BJ (cell line): Measurements from ENCODE around the gene RADIL. TPM values are rescaled to one million over a fixed set of nuclear protein-coding genes. Genes with fewer than 3 reads are reported as not detected.

ENCODE experiments used
- CTCF ChIA-PET: fragments of 350-600 bp; formaldehyde crosslinking; extraction: SDS; loops from one replicate; lab custom pipeline; 2021; ENCODE audit warnings: antibody characterized with exemption, inconsistent platforms; lab: Yijun Ruan, JAX
- POLR2A ChIA-PET: fragments of 300-600 bp; sonication (Branson Sonifier 250); formaldehyde crosslinking; extraction: SDS; loops from one replicate; lab custom pipeline; 2021; ENCODE audit warnings: antibody characterized with exemption; lab: Charles Lee
- DNase-seq: peaks from one replicate; pipeline ENCODE4 v3.0.0-alpha.2; 2011; ENCODE audit warnings: low read depth
- H3K27me3 ChIP-seq: 2 replicates; pipeline ENCODE4 v1.6.0; 2011; ENCODE audit warnings: low read length; ENCODE audit not compliant: control insufficient read depth, insufficient read depth
- H3K36me3 ChIP-seq: 2 replicates; pipeline ENCODE4 v1.5.1; 2011; ENCODE audit warnings: low read length; ENCODE audit not compliant: control insufficient read depth, insufficient read depth
- H3K4me3 ChIP-seq: 2 replicates; pipeline ENCODE4 v1.5.1; 2011; ENCODE audit warnings: low read depth, mild to moderate bottlenecking, control low read depth, low read length
- CTCF ChIP-seq: IDR thresholded peaks from 2 replicates; pipeline ENCODE4 v1.5.1; 2011; ENCODE audit warnings: low read depth, mild to moderate bottlenecking, control low read depth, inconsistent platforms, low read length, moderate library complexity; ENCODE audit not compliant: insufficient read depth
- polyA plus RNA-seq: library from polyadenylated mRNA; depleted of rRNA; stranded (reverse); fragments of >200 nt; gene quantifications from 2 replicates; pipeline ENCODE4 v1.2.3, GENCODE V29; 2011

RADIL gene
- polyA plus RNA-seq, 1 experiment = 1.2 TPM

- no peak overlapping the region for H3K4me3 ChIP-seq
- no peaks in the 10 kb centered on the region; the same call in 1 of the 2 replicates for H3K27me3 ChIP-seq
- ChIA-PET POLR2A (no interaction called here), CTCF (interaction anchor here (0.7 kb wide), 1 partner anchor 48 kb away, joined by 3 read pairs; no protein-coding TSS in a partner anchor)
- TF ChIP-seq CTCF = no peak
- H3K36me3 ChIP-seq = no peaks in the 10 kb centered on the region
- no peak for DNase-seq
These were observed 75.0 kb downstream of the RADIL start for GRCh38 chr7:4808565-4808964.

DNA sequence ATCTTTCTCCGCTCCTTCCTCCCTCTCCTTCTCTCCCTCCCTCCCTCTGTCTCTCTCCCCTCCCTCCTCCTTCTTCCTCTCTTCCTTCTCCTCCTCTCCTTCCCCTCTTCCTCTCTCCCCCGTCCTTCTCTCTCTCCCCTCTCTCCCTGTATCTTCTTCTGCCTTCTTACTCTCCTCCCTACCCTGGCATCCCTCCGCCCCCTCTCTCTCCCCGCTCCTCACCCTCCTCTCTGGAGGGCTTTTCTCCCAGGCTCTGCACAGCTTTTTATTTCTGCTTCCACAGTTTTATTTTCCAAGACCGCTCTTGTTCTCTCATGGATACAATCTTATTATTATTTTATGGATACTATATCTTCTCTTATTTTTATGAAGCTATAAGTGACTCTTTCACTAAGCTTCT, 75.5 kb downstream of the RADIL start:
- Histone ChIP-seq H3K4me3 (no peak overlapping the region), H3K27me3 (no peaks in the 10 kb centered on the region; the same call in 1 of the 2 replicates), H3K36me3 (no peaks in the 10 kb centered on the region)
- ChIA-PET CTCF (interaction anchor here (0.7 kb wide), 1 partner anchor 48 kb away, joined by 3 read pairs; no protein-coding TSS in a partner anchor), POLR2A (no interaction called here)
- no peak for TF ChIP-seq CTCF
- DNase-seq = no peak

GRCh38 chr7:4807598-4808016, 75.9 kb downstream of the RADIL start:
- no peak for DNase-seq
- POLR2A ChIA-PET = no interaction called here
- H3K4me3 ChIP-seq = no peak overlapping the region
- no peak for TF ChIP-seq CTCF
- H3K27me3 ChIP-seq = no peaks in the 10 kb centered on the region; the same call in 1 of the 2 replicates
- CTCF ChIA-PET = no interaction called here
- no peaks in the 10 kb centered on the region for H3K36me3 ChIP-seq

- Histone ChIP-seq H3K4me3 (no peak overlapping the region), H3K27me3 (no peaks in the 10 kb centered on the region; the same call in 1 of the 2 replicates), H3K36me3 (no peaks in the 10 kb centered on the region)
- no peak for TF ChIP-seq CTCF
- no peak for DNase-seq
- POLR2A ChIA-PET = no interaction called here
- CTCF ChIA-PET = interaction anchor here (1.0 kb wide), 1 partner anchor 9 kb away, joined by 4 read pairs; no protein-coding TSS in a partner anchor
These were observed 76.4 kb downstream of the RADIL start for GRCh38 chr7:4806983-4807597.

- CTCF ChIA-PET = no interaction called here
- DNase-seq = no peak
- no peak for TF ChIP-seq CTCF
- H3K4me3 ChIP-seq = no peak overlapping the region
- H3K27me3 ChIP-seq = no peaks in the 10 kb centered on the region; the same call in 1 of the 2 replicates
- POLR2A ChIA-PET = no interaction called here
- H3K36me3 ChIP-seq = no peaks in the 10 kb centered on the region
These were observed 77.6 kb downstream of the RADIL start for GRCh38 chr7:4805984-4806300.
